GM18870 (cell line): ENCODE results near the gene CRB1.

Experiments
- ATAC-seq: cut with Tn5 transposase; IDR thresholded peaks from one replicate; pipeline ENCODE4 v1.9.1; 2021; ENCODE audit warnings: moderate library complexity; ENCODE audit not compliant: unreplicated experiment

Gene CRB1

GRCh38 chr1:197342044-197342565 is 74.1 kb downstream of the CRB1 start:
- no peak for ATAC-seq

DNA sequence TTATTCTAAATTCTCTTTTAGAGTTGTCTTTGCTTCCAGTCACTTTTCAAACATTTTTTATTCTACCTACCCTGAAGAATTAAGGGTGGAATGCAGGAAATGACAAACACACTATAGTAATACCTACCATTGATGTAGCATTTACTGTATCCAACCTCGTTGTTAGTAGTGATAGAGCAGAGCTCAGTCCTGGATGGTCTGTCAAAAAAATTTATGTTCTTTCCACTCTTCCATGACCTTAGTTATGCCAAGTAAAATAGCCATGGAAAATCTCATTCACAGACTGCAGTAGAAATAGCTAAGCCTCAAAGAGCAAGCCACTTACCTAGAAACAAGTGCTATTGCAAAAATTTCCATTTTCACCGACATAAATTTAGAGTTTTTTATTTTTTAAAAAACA is 74.6 kb downstream of the CRB1 start:
- ATAC-seq, result no peak

GRCh38 chr1:197343663-197344273 is 75.7 kb downstream of the CRB1 start:
- ATAC-seq, result no peak

DNA sequence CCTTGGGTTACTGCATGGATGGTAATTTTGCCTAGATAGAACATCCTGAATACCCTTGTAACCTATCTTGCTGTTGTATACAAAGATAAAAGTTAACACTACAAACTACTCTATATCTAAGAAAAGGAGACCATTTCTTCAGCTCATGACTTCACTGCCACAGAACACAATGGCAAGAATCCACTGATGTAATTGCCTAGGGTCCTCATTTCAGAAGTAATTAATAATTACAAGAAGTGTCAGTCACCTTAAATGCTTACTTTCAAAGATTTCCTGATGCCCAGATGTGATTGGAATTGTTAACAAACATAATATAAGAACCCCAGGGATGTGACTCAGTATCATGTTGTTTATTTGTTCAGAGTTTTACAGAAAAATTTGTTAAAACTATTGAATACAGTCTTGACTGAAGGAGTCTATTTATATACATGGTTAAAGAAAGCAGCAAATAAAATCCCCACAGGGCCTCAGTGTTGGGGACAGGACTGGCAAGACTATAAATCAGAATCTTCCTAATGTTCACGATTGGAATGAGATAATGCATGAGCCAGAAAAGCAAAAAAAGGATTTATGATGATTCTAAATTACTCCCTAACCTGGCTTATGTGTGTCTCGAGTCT is 83.9 kb downstream of the CRB1 start:
- no peak for ATAC-seq

GRCh38 chr1:197355248-197355995 is 87.4 kb downstream of the CRB1 start:
- ATAC-seq, result no peak

DNA sequence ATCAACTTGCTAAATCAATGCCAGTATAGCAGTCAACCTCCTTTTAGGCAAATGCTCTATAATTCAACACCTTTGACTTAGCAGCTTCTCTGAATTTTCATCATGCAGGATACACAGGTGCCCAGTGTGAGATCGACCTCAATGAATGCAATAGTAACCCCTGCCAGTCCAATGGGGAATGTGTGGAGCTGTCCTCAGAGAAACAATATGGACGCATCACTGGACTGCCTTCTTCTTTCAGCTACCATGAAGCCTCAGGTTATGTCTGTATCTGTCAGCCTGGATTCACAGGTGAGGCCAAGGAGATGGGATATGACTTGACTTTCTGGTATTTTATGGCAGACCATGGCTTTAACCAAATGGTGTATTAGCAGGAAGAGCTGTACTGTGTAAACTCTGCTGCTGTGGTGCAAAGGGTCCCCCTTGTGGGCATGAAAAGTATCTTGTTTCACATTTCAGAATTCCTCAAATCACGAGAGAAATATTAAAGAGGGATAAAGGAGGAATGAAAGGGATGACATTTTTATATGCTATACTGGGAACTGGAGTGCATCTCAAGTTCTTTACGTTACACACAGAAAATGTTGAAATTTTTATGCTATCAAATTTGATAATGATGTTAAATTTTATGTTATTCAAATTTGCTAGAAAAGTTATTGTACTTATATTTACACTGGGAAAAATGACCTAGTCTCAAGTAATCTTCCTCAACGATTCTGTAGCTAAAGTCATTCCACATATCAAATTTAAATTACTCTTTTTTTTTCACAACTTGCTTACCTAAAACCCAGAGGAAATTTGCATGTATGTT is 88.9 kb downstream of the CRB1 start:
- ATAC-seq, result no peak

- ATAC-seq, result no peak
These were observed 90.9 kb downstream of the CRB1 start for GRCh38 chr1:197358959-197359358.

DNA sequence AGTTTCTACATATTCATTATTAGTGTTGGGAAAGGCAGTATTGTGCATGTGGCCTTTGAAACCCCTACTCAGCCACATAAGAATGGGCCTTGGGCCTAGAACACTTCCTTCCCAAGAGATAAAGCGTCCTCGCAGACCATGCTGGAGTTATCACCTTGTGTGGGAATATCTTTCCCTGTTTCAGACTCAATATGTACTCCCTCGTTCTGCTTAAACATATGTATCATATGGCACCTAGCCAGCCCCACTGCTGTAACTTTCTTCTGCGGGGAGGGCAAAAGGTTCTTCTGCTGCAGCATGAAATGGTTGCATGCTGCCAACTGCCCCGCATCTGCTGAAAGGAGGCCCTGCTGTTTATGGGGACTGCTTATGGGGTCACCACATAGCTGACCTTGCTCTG is 92.0 kb downstream of the CRB1 start:
- no peak for ATAC-seq

GRCh38 chr1:197362871-197363270 is 94.8 kb downstream of the CRB1 start:
- no peak for ATAC-seq

DNA sequence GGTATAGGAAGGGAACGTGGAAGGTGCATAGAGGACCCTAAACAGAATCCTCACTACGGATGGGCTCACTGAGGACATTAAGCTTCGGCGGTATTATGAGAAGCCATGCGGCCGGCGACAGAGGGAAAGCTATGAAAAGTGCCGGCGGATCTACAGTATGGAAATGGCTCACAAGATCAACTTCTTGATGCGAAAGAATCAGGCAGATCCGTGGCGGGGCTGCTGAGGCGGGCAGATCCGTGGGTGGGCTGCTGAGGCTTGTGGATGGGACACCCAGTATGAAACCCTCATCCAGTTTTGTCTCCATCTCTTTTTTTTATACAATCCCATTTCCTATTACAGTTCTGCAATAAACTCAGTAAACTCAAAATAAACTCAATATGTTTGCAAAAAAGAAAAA is 95.8 kb downstream of the CRB1 start:
- no peak for ATAC-seq

- ATAC-seq, result no peak
These were observed 98.9 kb downstream of the CRB1 start for GRCh38 chr1:197366996-197367395.

GRCh38 chr1:197367627-197368026 is 99.6 kb downstream of the CRB1 start:
- no peak for ATAC-seq

DNA sequence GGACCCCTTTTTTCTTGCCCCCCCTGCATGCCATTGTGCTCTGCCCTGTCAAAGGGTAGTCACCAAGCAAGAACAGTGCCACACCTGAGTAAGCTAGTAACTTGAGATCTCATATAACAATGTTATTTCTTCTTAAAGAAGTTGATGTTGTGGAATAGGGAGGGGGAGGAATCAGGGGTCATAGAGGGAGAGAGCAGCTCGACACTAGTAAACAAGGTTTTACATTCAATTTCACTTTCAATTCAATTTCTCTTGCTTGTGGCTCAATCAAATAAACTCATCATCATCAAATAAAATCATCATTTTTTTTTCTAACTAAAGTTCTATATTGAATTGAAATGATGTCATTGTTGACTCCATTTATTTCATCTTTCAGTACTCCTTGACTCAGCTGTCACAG is 106.4 kb downstream of the CRB1 start:
- no peak for ATAC-seq

- ATAC-seq, result no peak
These were observed 116.4 kb downstream of the CRB1 start for GRCh38 chr1:197384471-197384870.

DNA sequence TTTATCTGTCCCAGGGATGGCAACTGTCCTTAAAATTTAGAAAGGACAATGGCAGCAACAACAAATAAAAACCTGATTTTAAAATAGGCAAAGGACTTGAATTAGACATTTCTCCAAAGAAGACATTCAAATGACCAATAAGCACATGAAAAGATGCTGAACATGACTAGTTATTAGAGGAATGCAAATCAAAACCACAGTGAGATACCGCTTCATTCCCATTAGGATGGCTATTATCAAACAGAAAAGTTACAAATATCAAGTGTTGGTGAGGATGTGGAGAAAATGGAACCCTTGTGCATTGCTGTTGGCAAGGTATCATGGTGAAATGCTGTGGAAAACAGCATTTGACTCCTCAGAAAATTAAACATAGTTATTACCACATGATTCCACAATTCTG is 120.7 kb downstream of the CRB1 start:
- ATAC-seq, result no peak

DNA sequence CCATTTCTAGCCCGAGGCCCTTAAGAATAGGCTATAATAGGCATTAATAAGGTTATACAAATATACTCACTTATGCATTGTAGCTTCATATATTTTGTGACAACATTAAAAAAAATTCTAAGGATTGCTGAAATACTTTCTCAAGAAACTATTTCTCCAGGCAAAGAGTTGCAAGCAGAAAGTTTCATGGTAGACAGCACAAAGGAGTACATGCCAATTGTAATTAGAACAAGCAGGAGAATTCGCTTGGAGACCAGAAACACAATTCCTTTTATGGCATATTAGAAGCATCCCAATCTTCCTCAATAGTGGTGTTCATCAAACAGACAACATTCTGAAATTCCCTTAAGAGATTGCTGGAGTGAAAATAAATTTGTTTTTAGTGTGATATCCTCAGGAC is 122.8 kb downstream of the CRB1 start:
- ATAC-seq, result no peak

- ATAC-seq, result no peak
These were observed 123.5 kb downstream of the CRB1 start for GRCh38 chr1:197391303-197392226.

GRCh38 chr1:197392541-197392940 is 124.5 kb downstream of the CRB1 start:
- no peak for ATAC-seq

GRCh38 chr1:197393105-197393504 is 125.1 kb downstream of the CRB1 start:
- ATAC-seq, result no peak

- no peak for ATAC-seq
These were observed 125.7 kb downstream of the CRB1 start for GRCh38 chr1:197393772-197394171.
